SK-N-SH treated with all-trans-retinoic acid at 6 μM for 48 hours (cell line): ENCODE results near the gene ARHGAP26.

Source experiments
- ATAC-seq: fragments of 200-7000 bp; cut with Tn5 transposase; 3 replicates; pipeline ENCODE4 v1.9.1; 2020; ENCODE audit warnings: mild to moderate bottlenecking, moderate library complexity
- ARNTL ChIP-seq: fragments of 450-650 bp; formaldehyde crosslinking; IDR thresholded peaks from 2 replicates; pipeline ENCODE4 v1.5.0; 2020; ENCODE audit warnings: low read depth, mild to moderate bottlenecking, moderate library complexity, borderline replicate concordance
- BACH2 ChIP-seq: fragments of 250-450 bp; sonication (Bioruptor Pico); IDR thresholded peaks from 2 replicates; pipeline ENCODE4 v1.9.0; 2021; ENCODE audit warnings: mild to moderate bottlenecking, borderline replicate concordance
- CSDC2 ChIP-seq: fragments of 250-450 bp; sonication (Bioruptor Pico); IDR thresholded peaks from 2 replicates; pipeline ENCODE4 v1.5.0; 2020; ENCODE audit warnings: mild to moderate bottlenecking, moderate library complexity
- CSRNP3 ChIP-seq: fragments of 250-450 bp; sonication (Bioruptor Pico); IDR thresholded peaks from 2 replicates; pipeline ENCODE4 v1.5.1; 2021; ENCODE audit warnings: mild to moderate bottlenecking, moderate library complexity
- ESRRG ChIP-seq: fragments of 250-450 bp; sonication (Bioruptor Pico); IDR thresholded peaks from 2 replicates; pipeline ENCODE4 v1.6.1; 2021; ENCODE audit warnings: mild to moderate bottlenecking
- GLIS3 ChIP-seq: fragments of 250-450 bp; sonication (Bioruptor Pico); IDR thresholded peaks from 2 replicates; pipeline ENCODE4 v1.5.0; 2020; ENCODE audit warnings: mild to moderate bottlenecking, moderate library complexity
- ISL1 ChIP-seq: fragments of 250-450 bp; sonication (Bioruptor Pico); IDR thresholded peaks from 2 replicates; pipeline ENCODE4 v2.1.2; 2022; ENCODE audit warnings: mild to moderate bottlenecking, moderate library complexity
- OSR1 ChIP-seq: fragments of 250-450 bp; sonication (Bioruptor Pico); IDR thresholded peaks from 2 replicates; pipeline ENCODE4 v1.8.0; 2022; ENCODE audit warnings: moderate library complexity, mild to moderate bottlenecking, inconsistent platforms
- PATZ1 ChIP-seq: fragments of 250-450 bp; sonication (Bioruptor Pico); IDR thresholded peaks from 2 replicates; pipeline ENCODE4 v1.8.0; 2020; ENCODE audit warnings: mild to moderate bottlenecking, moderate library complexity, borderline replicate concordance
- POU6F1 ChIP-seq: fragments of 250-450 bp; sonication (Bioruptor Pico); IDR thresholded peaks from 2 replicates; pipeline ENCODE4 v1.8.0; 2021; ENCODE audit warnings: low read depth, mild to moderate bottlenecking, moderate library complexity, borderline replicate concordance
- PPARA ChIP-seq: fragments of 250-450 bp; sonication (Bioruptor Pico); IDR thresholded peaks from 2 replicates; pipeline ENCODE4 v1.5.0; 2020; ENCODE audit warnings: mild to moderate bottlenecking, borderline replicate concordance
- RARB ChIP-seq: fragments of 250-450 bp; sonication (Bioruptor Pico); IDR thresholded peaks from 2 replicates; pipeline ENCODE4 v1.8.0; 2021; ENCODE audit warnings: mild to moderate bottlenecking, moderate library complexity
- TCF4 ChIP-seq: fragments of 250-450 bp; sonication (Bioruptor Pico); IDR thresholded peaks from 2 replicates; pipeline ENCODE4 v1.8.0; 2021; ENCODE audit warnings: mild to moderate bottlenecking, moderate library complexity, borderline replicate concordance
- TOX ChIP-seq: fragments of 250-450 bp; sonication (Bioruptor Pico); IDR thresholded peaks from 2 replicates; pipeline ENCODE4 v1.8.0; 2021; ENCODE audit warnings: mild to moderate bottlenecking, moderate library complexity, borderline replicate concordance
- TSHZ2 ChIP-seq: fragments of 250-450 bp; sonication (Bioruptor Pico); IDR thresholded peaks from 2 replicates; pipeline ENCODE4 v1.5.0; 2020; ENCODE audit warnings: mild to moderate bottlenecking, moderate library complexity
- ZC3H10 ChIP-seq: fragments of 250-450 bp; sonication (Bioruptor Pico); IDR thresholded peaks from 2 replicates; pipeline ENCODE4 v1.5.1; 2021; ENCODE audit warnings: mild to moderate bottlenecking, moderate library complexity
- ZFP3 ChIP-seq: fragments of 250-450 bp; sonication (Bioruptor Pico); IDR thresholded peaks from 2 replicates; pipeline ENCODE4 v1.5.0; 2020; ENCODE audit warnings: mild to moderate bottlenecking, moderate library complexity
- ZNF565 ChIP-seq: fragments of 450-650 bp; formaldehyde crosslinking; conservative IDR thresholded peaks from 2 replicates; pipeline ENCODE4 v1.5.0; 2020; ENCODE audit warnings: low read depth, mild to moderate bottlenecking, moderate library complexity
- ZNF70 ChIP-seq: fragments of 450-650 bp; formaldehyde crosslinking; IDR thresholded peaks from 2 replicates; pipeline ENCODE4 v1.5.0; 2020; ENCODE audit warnings: mild to moderate bottlenecking, moderate library complexity
- ZNF8 ChIP-seq: fragments of 450-650 bp; formaldehyde crosslinking; IDR thresholded peaks from 2 replicates; pipeline ENCODE4 v1.5.0; 2020; ENCODE audit warnings: mild to moderate bottlenecking, moderate library complexity

Gene ARHGAP26

GRCh38 chr5:143249851-143250250 is 479.7 kb downstream of the ARHGAP26 start:
- ATAC-seq, result no peak
- TF ChIP-seq PATZ1 (CRISPR knock-in tag), result no peak
- TF ChIP-seq TCF4 (CRISPR knock-in tag), result no peak
- TF ChIP-seq GLIS3 (CRISPR knock-in tag), result no peak
- TF ChIP-seq POU6F1 (CRISPR knock-in tag), result no peak
- no peak for TF ChIP-seq ZNF70 (CRISPR knock-in tag)
- no peak for TF ChIP-seq ZC3H10 (CRISPR knock-in tag)
- TF ChIP-seq ISL1 (CRISPR knock-in tag), result no peak
- no peak for TF ChIP-seq TSHZ2 (CRISPR knock-in tag)
- TF ChIP-seq ZFP3, result no peak
- no peak for TF ChIP-seq ESRRG (CRISPR knock-in tag)
- no peak for TF ChIP-seq ARNTL (CRISPR knock-in tag)
- TF ChIP-seq OSR1 (CRISPR knock-in tag), result no peak
- TF ChIP-seq TOX (CRISPR knock-in tag), result no peak
- TF ChIP-seq ZNF8 (CRISPR knock-in tag), result no peak
- TF ChIP-seq RARB, result no peak
- TF ChIP-seq BACH2 (CRISPR knock-in tag), result no peak
- no peak for TF ChIP-seq PPARA (CRISPR knock-in tag)
- TF ChIP-seq ZNF565, result no peak
- no peak for TF ChIP-seq CSRNP3 (CRISPR knock-in tag)

- no peak for ATAC-seq
- TF ChIP-seq ZNF565 (no peak), POU6F1 (CRISPR knock-in tag) (no peak), ARNTL (CRISPR knock-in tag) (no peak)
Measured at GRCh38 chr5:143251190-143251589, 481.0 kb downstream of the ARHGAP26 start.

GRCh38 chr5:143251946-143252345 is 481.8 kb downstream of the ARHGAP26 start:
- no peak for ATAC-seq
- TF ChIP-seq TSHZ2 (CRISPR knock-in tag) (no peak), OSR1 (CRISPR knock-in tag) (no peak), ZC3H10 (CRISPR knock-in tag) (no peak), GLIS3 (CRISPR knock-in tag) (no peak), TOX (CRISPR knock-in tag) (no peak), CSDC2 (CRISPR knock-in tag) (no peak), CSRNP3 (CRISPR knock-in tag) (no peak), ZNF565 (no peak), ESRRG (CRISPR knock-in tag) (no peak), ISL1 (CRISPR knock-in tag) (no peak), PPARA (CRISPR knock-in tag) (no peak), POU6F1 (CRISPR knock-in tag) (no peak)
